ENCODE measurements around the gene MYO5C. TPM values are rescaled to one million over a fixed set of nuclear protein-coding genes. Genes with fewer than 3 reads are reported as not detected.

The MYO5C gene
- total and polyA plus RNA-seq, 2 of the 8 experiments (the other 6 are each of a cell fraction or from before 2014, with no cell fraction given) = 8.2 to 26.7 TPM

DNA sequence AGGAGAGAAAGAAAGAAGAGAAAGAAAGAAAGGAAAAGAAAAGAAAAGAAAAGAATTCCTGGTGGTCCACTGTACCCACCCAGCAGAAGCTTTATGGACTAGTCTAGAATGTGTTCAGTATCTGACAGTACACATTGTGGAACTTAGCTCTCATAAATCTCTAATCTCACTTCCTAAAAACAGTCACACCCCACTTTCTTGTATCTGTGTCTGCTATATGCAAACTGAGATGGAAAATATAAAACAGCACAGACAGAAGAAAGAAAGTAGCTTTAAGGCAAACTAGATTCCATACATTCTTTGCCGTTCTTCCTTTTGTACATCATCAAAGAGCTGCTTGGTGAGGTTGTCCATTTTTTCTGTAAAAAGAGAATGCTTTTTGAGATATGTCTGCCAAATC lies 63.3 kb downstream of the MYO5C start:
- CTCF ChIA-PET (ENCODE audit: partially characterized antibody) = interaction anchor here (1.0 to 1.2 kb wide), 3 partner anchors 12 to 26 kb away, joined by 3 to 4 read pairs (median 4); no protein-coding TSS in a partner anchor

More for the DNA sequence above, 63.3 kb downstream of the MYO5C start:
- FAIRE-seq = no peak
- H3K9me3 ChIP-seq (ENCODE audit: insufficient read depth in 2 of 2, low read depth in 1 of 2, low read length in 1 of 2) = no peaks in the 10 kb centered on the region
- H3K18ac ChIP-seq (ENCODE audit: extremely low read depth, low read length) = no peak overlapping the region
- H2BK12ac ChIP-seq (ENCODE audit: low read depth, low read length) = no peak overlapping the region
- WGBS, 2 experiments (ENCODE audit: extremely low coverage in 1 of 2, insufficient coverage in 1 of 2, insufficient read length in 1 of 2, insufficient replicate concordance in 2 of 2, low coverage in 1 of 2, low lambda C conversion rate in 2 of 2, missing lambda C conversion rate in 1 of 2) = 100% methylated on average over 1 of the region's 1 CpG; no CpG with 5 or more reads in 1 of the 2 experiments
- no peaks in the 10 kb centered on the region for H3K79me1 ChIP-seq (ENCODE audit: low read depth, low read length)
- H3K4me2 ChIP-seq (ENCODE audit: insufficient read depth in 1 of 2, low read depth in 2 of 2, low read length in 2 of 2) = no peak overlapping the region
- H3K36me3 ChIP-seq (ENCODE audit: control insufficient read depth in 2 of 4, insufficient read depth in 4 of 4, low read length in 3 of 4) = peaks cover 9 to 33% (median 26%) of the 10 kb centered on the region in 4 experiments; a peak in 7 of 8 replicates
- H4K8ac ChIP-seq (ENCODE audit: extremely low read depth, insufficient read depth, low read length) = no peak overlapping the region
- H3K23me2 ChIP-seq (ENCODE audit: low read depth, low read length) = no peaks in the 10 kb centered on the region
- H3K4me1 ChIP-seq (replicated peaks in 1 of 4; ENCODE audit: control insufficient read depth in 3 of 4, insufficient read depth in 4 of 4, low read length in 3 of 4) = no peaks in the 10 kb centered on the region
- H4K20me1 ChIP-seq (replicated peaks in 1 of 2; ENCODE audit: control insufficient read depth in 1 of 2, insufficient read depth in 2 of 2, low read length in 2 of 2) = no peaks in the 10 kb centered on the region
- no peaks in the 10 kb centered on the region for H3K79me2 ChIP-seq (ENCODE audit: control insufficient read depth in 1 of 2, insufficient read depth in 2 of 2, low read length in 2 of 2)
- no peak overlapping the region for H4K5ac ChIP-seq (ENCODE audit: insufficient read length, low read depth, low read length)
- no peak overlapping the region for H3K4ac ChIP-seq (replicated peaks; ENCODE audit: insufficient read length, low read depth, low read length)
- no peak overlapping the region for H4K91ac ChIP-seq (replicated peaks; ENCODE audit: insufficient read length, low read length)
- H2AK5ac ChIP-seq (ENCODE audit: low read depth, low read length) = no peak overlapping the region
- H2BK20ac ChIP-seq (ENCODE audit: low read length) = no peak overlapping the region
- H2BK5ac ChIP-seq (ENCODE audit: low read depth, low read length) = no peak overlapping the region
- no peaks in the 10 kb centered on the region for H3K27me3 ChIP-seq (replicated peaks in 1 of 4; ENCODE audit: control insufficient read depth in 3 of 4, extremely low read depth in 1 of 4, insufficient read depth in 3 of 4, low read length in 3 of 4)
- H3K23ac ChIP-seq (ENCODE audit: insufficient read length) = no peak overlapping the region
- DNase-seq (ENCODE audit: low read depth in 1 of 2, low spot score in 2 of 2) = no peak
- H3K14ac ChIP-seq (ENCODE audit: insufficient read length) = no peak overlapping the region
- POLR2A ChIA-PET (ENCODE audit: partially characterized antibody) = no interaction called here
- H3K9ac ChIP-seq (replicated peaks in 1 of 4; ENCODE audit: extremely low read depth in 1 of 4, low read depth in 3 of 4, low read length in 3 of 4) = no peak overlapping the region
- H2BK15ac ChIP-seq (ENCODE audit: low read length) = no peak overlapping the region
- H3K4me3 ChIP-seq (ENCODE audit: extremely low read depth in 1 of 4, insufficient read depth in 2 of 4, low read depth in 3 of 4, low read length in 4 of 4) = no peak overlapping the region
- H3K27ac ChIP-seq (ENCODE audit: low read depth, low read length) = no peak overlapping the region
- no peak overlapping the region for H2AFZ ChIP-seq (ENCODE audit: low read length)
- no peak overlapping the region for H3K56ac ChIP-seq (replicated peaks; ENCODE audit: insufficient read length, low read depth, low read length)
- H2BK120ac ChIP-seq (replicated peaks; ENCODE audit: low read depth, low read length) = no peak overlapping the region
- TF ChIP-seq CHD1 (IDR thresholded peaks at IDR 0.05; ENCODE audit: low read depth, low read length) = no peak
- no peak for TF ChIP-seq NRF1 (IDR thresholded peaks at IDR 0.05; ENCODE audit: low read depth, low read length)
- TF ChIP-seq, protein P1, sequence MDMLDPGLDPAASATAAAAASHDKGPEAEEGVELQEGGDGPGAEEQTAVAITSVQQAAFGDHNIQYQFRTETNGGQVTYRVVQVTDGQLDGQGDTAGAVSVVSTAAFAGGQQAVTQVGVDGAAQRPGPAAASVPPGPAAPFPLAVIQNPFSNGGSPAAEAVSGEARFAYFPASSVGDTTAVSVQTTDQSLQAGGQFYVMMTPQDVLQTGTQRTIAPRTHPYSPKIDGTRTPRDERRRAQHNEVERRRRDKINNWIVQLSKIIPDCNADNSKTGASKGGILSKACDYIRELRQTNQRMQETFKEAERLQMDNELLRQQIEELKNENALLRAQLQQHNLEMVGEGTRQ (IDR thresholded peaks at IDR 0.05; ENCODE audit: low read length) = no peak
- no peak for TF ChIP-seq HDAC6 (IDR thresholded peaks at IDR 0.05; ENCODE audit: low read depth, low read length)
- no peak for TF ChIP-seq JUN (IDR thresholded peaks at IDR 0.05; ENCODE audit: low read depth, low read length)
- no peak for TF ChIP-seq RXRA (IDR thresholded peaks at IDR 0.05; ENCODE audit: insufficient read depth, low read depth, low read length)
- TF ChIP-seq PHF8 (conservative IDR thresholded peaks at IDR 0.05; ENCODE audit: low read depth, low read length) = no peak
- TF ChIP-seq SP2 (IDR thresholded peaks at IDR 0.05; ENCODE audit: low read length) = no peak
- no peak for TF ChIP-seq TBP (IDR thresholded peaks at IDR 0.05; ENCODE audit: low read depth, low read length)
- no peak for TF ChIP-seq SUZ12 (IDR thresholded peaks at IDR 0.05; ENCODE audit: low read length)

All from H1 (cell line).